ENCODE results near the gene C2CD2L.
A peak's percentile ranks its signal among the peaks of the same experiment; 100 is the strongest.

- TF ChIP-seq POLR2A (IDR thresholded peaks at IDR 0.05; ENCODE audit: low read length) (peak; percentile 85), GATA1 (IDR thresholded peaks at IDR 0.05; ENCODE audit: low read depth, low read length) (no peak)
These were observed 14.1 kb downstream of the C2CD2L start, which contains the start of gene HINFP for GRCh38 chr11:119121008-119121810.

Measured in erythroblast (primary cell).